ENCODE data around the gene GTPBP2. TPM values are rescaled to one million over a fixed set of nuclear protein-coding genes. Genes with fewer than 3 reads are reported as not detected.

GTPBP2 gene
- total and polyA plus RNA-seq, 2 of the 13 experiments (the other 11 are each of a cell fraction or from before 2014, with no cell fraction given) = 26.9 to 88.2 TPM

GRCh38 chr6:43671011-43671800 lies 42.1 kb upstream of the GTPBP2 start (continued):
- TF ChIP-seq ZFP62 (CRISPR knock-in tag; IDR thresholded peaks at IDR 0.05) (no peak), YEATS4 (CRISPR knock-in tag; IDR thresholded peaks at IDR 0.05; ENCODE audit: borderline replicate concordance) (no peak), ZFP36L2 (CRISPR knock-in tag; IDR thresholded peaks at IDR 0.05) (no peak), ZNF639 (CRISPR knock-in tag; conservative IDR thresholded peaks at IDR 0.05) (no peak), ARNT (IDR thresholded peaks at IDR 0.05) (no peak), ZNF44 (CRISPR knock-in tag; IDR thresholded peaks at IDR 0.05) (peak; percentile 81; the same call in 1 of the 2 replicates), ATM (IDR thresholded peaks at IDR 0.05; ENCODE audit: borderline replicate concordance) (no peak), BCL6 (CRISPR knock-in tag; IDR thresholded peaks at IDR 0.05) (no peak), TEAD2 (CRISPR knock-in tag; IDR thresholded peaks at IDR 0.05) (no peak), ZNF546 (CRISPR knock-in tag; conservative IDR thresholded peaks at IDR 0.05) (peak; percentile 44; the same call in 1 of the 2 replicates), ZNF281 (CRISPR knock-in tag; IDR thresholded peaks at IDR 0.05; ENCODE audit: borderline replicate concordance) (no peak), ZNF275 (CRISPR knock-in tag; IDR thresholded peaks at IDR 0.05; ENCODE audit: borderline replicate concordance) (no peak), ZNF687 (CRISPR knock-in tag; IDR thresholded peaks at IDR 0.05) (no peak), THRA (CRISPR knock-in tag; IDR thresholded peaks at IDR 0.05; ENCODE audit: borderline replicate concordance) (no peak), ZNF879 (CRISPR knock-in tag; IDR thresholded peaks at IDR 0.05) (no peak), RARG (CRISPR knock-in tag; IDR thresholded peaks at IDR 0.05; ENCODE audit: low read depth) (no peak), ARNT2 (CRISPR knock-in tag; IDR thresholded peaks at IDR 0.05; ENCODE audit: low read depth) (no peak), NFE2L2 (IDR thresholded peaks at IDR 0.05; ENCODE audit: low read length) (no peak)
